Hematopoietic multipotent progenitor cell treated with erythropoietin and hydrocortisone succinate and interleukin-3 and kit ligand, for 4 days (in vitro differentiated cells): Measurements from ENCODE around the gene OR8G1.

Source experiments
- DNase-seq: peaks from one replicate; pipeline ENCODE4 v3.0.0-alpha.2; 2015

The OR8G1 gene, protein sequence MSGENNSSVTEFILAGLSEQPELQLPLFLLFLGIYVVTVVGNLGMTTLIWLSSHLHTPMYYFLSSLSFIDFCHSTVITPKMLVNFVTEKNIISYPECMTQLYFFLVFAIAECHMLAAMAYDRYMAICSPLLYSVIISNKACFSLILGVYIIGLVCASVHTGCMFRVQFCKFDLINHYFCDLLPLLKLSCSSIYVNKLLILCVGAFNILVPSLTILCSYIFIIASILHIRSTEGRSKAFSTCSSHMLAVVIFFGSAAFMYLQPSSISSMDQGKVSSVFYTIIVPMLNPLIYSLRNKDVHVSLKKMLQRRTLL

DNA sequence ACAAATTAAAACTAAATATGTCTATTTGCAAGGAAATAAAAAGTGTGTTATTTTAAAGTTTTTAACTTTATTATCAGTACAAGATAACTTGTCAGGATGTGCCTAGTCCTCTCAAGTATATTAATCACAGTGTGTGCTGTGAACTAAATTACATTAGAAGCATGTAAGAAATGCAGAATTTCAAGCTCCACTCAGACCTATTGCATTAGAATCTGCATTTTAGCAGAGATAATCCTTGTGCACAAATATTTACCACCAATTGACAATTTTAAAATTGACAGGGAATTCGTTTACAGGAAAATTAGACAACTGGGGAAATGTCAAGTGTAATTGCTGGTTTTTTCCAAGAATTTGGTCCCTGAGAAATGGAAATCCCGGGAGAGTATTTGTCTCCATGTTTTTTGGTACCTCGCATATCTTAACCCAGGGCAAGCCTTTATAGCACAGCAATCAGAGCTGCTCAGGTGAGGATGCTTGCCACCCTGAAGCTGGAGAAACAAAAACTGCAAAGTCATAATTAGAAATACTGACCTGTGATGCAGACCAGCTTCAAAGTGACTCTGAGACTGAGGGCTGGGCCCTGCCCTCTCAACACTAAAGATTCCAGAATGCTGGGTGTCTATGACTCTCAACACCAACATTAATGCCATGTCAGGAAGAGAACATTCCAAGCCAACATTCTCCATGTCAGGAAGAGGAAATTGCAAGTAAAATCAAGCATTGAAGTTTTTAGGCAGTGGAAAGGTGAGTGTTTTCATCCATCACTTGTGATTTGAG, at the start of gene OR8G1:
Gene OR8G1 (plus strand): TSS at position 475 of the 777 bp plus-strand sequence. CDS start 8,581 bp downstream, outside the sequence.
- no peak for DNase-seq

DNA sequence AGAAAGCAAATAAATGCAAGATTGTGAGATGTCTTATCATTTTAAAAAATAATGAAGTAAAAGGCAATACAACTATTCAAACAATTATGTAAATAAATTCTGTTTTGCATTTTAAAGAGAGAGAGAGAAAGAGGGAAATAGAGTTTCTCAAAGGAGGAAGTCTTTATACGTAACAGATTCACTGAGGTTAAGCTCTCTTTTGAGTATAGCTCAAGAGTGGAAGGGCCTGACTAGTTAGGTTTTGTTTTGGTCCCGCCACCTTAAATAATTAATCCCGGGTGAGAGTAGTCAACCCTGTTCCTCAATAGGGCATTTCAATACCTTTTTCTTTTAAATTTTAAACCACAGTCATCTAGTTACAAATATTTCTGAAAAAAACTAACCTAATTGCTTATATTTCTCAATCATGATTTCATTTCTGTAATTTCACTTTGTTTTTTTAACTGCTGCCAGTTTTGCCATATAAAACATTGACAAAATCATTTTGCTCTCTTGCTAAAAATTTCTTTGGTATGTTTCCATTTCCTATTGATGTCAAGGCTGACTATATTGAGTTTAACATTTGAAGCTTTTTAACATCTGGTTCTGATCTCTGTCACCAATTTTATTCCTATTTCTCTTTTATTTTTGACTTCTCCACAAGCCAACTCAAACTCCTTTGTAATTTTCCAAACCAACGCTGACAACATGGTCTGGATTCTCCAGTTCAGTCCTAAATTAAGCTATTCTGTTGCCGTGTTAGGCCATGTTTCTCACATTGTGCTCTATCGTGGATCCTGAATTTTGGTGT, 47.5 kb upstream of the OR8G1 start:
- peak; percentile 30 for DNase-seq

DNA sequence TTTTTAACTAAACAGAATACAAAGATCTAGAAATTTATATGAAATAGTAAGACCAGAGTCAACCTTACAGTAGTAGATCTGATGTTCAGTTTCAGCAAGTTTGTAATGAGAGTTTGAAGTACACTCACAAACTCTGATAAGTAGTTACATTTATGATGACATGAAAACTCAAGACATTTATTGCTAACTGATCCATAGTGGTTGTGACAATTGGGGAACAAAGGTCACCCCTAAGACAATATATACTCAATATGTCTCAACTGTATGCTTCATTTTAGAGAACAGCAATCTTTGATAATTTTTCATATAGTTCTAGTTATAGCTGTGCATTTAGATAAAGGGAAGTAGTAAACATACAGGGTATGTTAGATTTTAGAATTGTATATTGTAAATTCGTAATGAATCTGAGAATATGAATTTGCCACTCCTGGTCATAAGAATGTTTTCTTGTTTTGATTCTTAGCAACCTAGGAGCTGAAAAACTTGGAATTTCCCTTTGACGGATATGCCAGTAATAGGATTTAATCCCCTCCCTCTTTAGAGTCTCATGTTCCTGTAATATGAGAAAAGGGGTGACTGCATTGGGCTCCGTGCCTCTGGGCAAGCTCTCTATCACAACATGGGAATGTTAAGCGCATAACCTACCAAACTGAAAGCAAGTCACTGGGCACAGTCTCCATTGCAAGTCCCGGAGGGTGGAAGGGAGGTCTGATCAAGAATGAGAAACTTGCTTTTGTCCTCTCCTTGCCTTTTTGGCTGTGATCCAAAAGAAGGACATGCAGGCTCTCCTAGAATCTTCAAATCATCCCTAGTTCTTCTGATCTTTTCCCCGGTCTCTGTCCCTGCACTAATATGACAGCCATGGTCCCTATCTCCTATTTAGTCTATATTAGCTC, 46.4 kb upstream of the OR8G1 start:
- DNase-seq, result no peak

DNA sequence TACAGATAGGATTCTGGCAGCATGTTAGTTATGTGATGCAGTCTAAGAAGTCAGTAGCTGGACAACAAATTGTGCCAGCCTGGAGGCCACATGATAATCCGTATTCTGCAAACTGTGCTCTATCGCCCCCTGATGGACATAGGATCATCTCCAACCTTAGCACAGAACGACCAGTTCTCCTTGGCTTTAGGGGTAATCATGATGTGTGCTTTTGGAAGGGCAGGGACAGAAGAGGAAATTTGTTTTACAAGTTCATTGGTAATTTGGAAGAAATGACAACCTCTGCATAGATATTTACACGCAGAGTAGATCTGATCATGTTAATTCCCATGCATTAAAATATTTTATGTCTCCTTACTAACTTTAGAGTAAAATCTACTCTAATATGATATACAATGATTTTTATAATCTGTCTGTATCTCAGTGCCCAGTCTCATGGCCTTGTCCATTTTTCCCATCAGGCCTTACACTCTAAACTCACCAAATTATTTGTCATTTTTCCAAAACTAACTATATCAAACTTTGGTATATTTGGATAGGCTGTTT, 45.6 kb upstream of the OR8G1 start:
- peak; percentile 88 for DNase-seq

DNA sequence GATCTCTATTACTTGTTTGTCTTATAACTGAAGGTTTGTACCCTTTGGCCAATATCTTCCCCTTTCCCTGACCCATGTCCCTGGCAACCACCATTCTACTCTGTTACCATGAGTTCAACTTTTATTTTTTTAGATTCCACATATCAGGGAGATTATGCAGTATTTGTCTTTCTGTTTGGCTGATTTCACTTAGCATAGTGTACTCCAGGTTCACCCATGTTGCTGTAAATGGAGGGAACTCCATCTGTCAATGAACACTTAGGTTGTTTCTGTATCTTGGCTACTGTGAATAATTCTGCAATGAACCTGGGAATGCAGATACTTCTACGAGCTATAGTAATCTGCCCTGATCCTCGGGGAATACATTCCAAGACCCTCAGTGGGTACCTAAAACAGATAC, 42.9 kb upstream of the OR8G1 start:
- no peak for DNase-seq

DNA sequence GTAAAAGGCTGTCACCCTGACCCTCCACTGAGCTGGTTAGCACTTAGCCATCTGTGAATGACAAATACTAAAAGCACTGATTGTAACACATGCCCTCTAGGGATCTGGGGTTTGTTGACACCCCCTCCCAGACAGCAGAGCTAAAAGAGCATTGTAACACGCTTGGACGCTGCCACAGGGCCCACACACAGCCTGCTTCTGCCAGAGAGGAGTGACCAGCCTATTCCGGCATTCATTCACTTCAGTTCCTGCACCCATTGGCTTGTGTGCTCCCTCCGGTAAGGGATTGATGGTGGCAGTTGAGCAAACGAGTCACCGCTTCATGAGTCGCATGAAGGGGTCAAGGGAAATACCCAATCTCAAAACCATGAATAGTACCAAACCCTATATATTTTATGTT, 42.0 kb upstream of the OR8G1 start:
- no peak for DNase-seq

DNA sequence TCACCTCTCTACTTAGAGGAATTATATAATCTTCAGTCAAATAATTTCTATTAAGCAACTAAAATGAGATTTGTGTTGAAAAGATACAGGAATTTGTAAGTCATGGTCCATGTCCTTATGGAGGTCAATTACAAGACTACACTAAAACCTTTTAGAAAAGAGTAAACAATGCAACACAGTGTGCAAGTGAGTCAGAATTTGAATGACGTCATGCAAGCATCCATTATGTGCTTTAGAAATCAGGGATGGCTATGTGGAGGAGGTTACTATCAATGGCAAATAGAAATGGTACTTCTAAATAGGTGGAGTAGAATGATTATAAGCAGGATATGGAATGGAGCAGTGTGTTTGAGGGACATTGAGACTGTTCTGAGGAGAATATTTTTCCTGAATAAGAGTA, 41.2 kb upstream of the OR8G1 start:
- DNase-seq, result no peak

DNA sequence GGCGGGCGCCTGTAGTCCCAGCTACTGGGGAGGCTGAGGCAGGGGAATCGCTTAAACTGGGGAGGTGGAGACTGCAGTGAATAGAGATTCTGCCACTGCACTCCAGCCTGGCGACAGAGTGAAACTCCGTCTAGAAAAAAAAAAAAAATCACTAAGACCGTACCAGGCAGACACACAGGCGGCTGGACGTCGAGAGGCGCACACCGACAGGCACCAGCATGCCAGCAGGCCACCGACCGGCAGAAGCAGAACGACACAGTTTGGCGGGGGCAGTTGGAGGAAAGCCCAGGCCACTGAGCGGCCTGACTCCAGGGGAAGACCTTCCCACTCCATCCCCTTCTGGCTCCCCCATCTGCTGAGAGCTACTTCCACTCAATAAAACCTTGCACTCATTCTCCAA, 40.2 kb upstream of the OR8G1 start:
- no peak for DNase-seq

DNA sequence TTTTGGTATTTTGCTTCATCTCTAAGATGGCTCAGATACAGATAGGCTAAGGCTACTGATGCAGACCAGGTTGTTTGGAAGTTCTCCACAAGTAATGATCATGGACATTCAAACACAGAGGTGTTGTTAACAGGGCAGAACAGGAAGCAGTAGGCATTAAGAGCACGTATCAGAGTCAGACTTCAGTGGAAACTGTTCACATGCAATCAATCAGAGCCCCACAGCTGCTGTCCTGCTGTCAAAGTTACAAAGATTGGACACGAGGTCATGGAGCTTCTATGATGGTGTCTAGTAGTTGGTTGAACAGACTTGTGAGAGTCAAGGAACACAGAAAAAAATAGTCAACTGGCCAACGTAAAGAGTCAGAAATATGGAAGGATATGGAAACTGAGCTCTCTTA, 37.9 kb upstream of the OR8G1 start:
- peak; percentile 7 for DNase-seq

DNA sequence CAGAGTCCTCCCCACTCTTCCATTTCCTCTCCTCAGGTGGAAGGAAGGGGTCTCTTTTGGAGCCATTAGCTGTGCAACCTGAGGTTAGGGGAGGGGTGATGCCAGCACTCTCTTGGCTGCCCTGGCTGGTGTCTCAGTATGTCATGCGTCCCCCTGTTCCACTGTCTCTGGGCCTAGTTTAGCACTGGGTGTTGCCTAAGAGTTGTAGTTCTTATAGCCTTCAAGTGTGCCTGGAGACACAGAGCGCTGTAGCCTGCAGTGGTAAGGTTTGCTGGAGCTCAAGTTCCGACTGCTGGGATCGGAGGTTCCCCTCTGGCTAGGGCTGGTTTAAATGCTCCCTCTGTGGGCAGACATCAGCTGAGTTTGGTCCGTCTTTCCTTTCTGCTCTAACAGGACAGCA, 36.9 kb upstream of the OR8G1 start:
- DNase-seq, result no peak

DNA sequence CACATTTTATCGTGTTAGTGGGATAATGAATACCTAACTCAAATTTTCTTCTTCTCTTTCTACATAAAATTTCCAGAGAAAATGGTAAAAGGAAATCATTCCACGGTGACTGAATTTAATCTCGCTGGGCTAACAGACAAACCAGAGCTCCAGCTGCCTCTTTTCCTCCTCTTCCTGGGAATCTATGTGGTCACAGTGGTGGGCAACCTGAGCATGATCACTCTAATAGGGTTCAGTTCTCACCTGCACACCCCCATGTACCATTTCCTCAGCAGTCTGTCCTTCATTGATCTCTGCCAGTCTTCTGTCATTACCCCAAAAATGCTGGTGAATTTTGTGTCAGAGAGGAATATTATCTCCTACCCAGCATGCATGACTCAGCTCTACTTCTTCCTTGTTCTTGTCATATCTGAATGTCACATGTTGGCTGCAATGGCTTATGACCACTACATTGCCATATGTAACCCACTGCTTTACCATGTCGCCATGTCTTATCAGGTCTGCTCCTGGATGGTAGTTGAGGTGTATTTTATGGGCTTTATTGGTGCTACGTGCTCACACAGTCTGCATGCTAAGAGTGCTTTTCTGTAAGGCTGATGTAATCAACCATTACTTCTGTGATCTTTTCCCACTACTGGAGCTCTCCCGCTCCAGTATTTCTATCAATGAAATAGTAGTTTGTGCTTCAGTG, 33.6 kb upstream of the OR8G1 start:
- peak; percentile 92 for DNase-seq

DNA sequence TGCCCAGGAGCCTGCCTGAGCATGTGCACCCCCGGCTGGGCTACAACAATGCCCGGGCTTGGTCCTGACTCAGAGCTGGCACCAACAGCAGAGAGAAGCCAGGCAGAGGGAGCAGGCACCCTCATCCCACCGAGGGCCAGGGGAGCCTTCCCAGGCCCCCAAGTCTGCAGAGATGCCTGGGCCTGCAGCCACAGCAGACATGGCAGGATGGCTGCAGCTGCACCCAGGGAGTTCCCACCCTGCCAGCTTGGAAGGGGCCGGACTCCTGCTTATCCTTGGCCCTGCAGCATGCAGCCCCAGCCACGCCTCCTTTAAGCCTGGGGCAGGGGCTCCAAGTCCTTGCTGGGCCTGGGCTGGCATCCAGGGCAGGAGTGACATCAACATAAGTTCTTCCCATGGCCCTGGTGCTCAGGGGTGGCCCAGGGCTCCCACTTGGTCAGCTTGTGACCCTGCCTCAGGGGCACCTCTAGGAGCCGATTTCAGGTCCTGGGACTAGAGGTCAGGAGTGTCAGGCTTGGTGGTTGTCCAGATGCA, 31.0 kb upstream of the OR8G1 start:
- DNase-seq, result no peak

DNA sequence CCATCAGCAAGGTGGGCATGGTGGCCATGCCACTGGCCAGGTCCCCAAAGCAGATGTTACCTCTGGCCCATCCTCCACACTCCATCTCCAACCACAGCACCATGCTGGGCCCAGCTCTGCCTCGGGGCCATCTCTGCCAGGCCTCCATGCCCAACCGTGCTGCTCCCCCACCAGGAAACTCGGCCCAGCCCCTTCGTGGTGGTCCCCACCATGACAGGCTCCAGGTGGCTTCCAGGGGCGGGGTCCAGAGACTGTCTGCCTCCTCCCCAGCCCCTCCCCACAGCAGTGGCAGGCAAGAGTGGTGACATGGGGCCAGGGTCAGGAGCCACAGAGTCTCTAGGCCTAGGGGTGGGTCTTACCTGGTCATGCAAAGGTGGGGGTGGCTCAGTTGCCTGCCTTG, 30.5 kb upstream of the OR8G1 start:
- DNase-seq, result no peak

DNA sequence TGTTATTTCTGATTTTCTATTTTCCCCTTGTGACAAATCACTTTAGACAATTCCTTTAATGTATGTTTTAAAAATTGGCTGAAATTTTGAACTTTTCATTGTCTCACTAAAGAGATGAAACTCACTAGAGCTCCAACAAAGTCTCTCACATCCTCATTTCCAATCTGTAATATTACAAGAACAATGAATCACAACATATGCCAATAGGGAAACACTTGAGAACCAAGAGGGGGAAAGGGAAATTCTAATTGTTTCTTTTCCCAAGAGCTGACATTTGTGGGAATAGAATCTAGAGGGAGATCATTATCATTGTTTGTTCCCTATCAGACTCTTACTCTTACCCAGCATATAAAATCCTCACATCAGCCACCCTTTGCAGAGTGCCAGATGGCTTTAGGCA, 29.6 kb upstream of the OR8G1 start:
- DNase-seq, result no peak

DNA sequence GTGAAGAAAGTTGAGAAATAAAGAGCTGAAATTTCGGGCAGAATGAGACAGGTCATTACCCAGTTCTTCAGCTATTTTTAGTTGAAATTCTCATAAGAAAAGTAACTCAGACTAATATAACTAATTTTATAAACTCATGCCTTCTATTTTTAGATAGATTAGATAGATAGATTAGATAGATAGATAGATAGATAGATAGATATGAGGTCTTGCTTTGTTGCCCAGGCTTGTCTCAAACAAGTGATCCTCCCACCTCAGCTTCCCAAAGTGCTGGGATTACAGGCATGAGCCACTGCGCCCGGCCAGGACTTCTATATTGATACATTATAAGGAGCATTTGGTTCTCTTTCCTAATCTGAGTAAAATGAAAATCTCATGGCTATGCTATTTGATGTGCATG, 26.9 kb upstream of the OR8G1 start:
- DNase-seq, result no peak

DNA sequence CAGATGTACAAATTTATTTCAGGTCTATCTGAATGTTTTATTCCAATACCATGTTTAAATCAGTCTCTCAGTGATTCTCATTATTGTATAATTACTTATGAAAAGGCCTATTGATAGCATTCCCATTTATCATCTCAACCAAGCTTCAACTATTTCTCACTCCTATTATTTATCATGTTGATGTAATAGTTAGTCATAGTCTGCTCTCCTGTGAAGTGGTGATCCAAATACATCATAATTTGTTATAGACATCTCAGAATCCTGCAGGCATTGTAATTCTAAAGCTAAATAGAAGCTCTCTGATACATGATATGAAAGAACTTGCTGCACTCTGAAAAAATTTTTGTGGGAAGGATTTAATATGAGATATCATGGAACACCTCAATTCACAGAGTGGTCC, 21.8 kb upstream of the OR8G1 start:
- DNase-seq, result no peak

DNA sequence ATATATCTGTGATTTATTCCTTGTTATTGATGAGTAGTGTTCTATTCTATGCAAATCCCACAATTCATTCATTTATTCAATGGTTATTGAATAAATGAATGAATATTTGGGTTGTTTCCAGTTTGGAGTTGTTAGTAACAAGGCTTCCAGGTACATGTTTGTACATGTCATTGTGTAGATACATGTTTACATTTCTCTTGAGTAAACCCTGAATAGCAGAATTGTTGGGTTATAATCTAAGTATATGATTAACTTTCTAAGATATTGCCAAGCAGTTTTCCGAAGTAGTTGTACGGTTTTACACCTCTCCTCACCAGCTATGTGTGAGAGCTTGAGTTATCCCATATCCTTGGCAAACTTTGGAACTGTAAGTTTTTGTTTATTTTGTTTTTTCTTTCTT, 18.5 kb upstream of the OR8G1 start:
- no peak for DNase-seq

DNA sequence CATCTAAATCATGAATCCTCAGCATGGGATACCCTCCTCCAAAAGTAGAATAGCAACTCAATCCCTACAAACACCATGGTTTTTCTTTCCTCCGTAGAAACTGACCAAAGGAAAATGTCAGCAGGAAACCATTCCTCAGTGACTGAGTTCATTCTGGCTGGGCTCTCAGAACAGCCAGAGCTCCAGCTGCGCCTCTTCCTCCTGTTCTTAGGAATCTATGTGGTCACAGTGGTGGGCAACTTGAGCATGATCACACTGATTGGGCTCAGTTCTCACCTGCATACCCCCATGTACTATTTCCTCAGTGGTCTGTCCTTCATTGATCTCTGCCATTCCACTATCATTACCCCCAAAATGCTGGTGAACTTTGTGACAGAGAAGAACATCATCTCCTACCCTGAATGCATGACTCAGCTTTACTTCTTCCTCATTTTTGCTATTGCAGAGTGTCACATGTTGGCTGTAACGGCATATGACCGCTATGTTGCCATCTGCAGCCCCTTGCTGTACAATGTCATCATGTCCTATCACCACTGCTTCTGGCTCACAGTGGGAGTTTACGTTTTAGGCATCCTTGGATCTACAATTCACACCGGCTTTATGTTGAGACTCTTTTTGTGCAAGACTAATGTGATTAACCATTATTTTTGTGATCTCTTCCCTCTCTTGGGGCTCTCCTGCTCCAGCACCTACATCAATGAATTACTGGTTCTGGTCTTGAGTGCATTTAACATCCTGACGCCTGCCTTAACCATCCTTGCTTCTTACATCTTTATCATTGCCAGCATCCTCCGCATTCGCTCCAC, 16.1 kb upstream of the OR8G1 start:
- DNase-seq, result peak; percentile 92

DNA sequence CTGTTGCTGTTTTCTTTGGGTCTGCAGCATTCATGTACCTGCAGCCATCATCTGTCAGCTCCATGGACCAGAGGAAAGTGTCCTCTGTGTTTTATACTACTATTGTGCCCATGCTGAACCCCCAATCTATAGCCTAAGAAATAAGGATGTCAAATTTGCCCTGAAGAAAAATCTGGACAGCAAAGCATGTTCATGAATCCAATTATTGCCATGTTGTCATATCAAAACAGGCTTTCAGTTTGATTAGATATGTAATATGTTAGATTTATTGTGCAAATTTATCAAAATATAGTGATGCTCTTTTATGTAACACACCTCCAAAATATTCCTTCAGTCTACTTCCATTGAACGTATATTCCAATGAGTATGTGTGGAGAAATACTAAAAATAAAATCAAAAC, 15.4 kb upstream of the OR8G1 start:
- no peak for DNase-seq

DNA sequence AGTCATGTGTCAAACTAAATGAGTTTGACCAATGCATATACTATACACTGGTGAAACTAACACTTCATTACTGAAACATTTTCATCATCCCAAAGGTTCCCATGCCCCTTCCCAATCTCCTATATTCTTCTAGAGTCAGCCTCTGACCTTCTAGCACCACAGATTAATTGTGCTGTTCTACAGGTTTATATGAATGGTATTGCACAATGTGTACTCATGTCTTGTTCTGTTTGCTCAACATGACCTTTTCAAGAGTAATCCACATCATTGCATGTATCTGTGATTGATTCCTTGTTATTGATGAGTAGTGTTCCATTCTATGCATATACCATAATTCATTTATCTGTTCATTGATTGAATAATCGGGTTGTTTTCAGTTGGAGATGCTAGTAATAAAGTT, 7.5 kb upstream of the OR8G1 start:
- DNase-seq, result no peak

DNA sequence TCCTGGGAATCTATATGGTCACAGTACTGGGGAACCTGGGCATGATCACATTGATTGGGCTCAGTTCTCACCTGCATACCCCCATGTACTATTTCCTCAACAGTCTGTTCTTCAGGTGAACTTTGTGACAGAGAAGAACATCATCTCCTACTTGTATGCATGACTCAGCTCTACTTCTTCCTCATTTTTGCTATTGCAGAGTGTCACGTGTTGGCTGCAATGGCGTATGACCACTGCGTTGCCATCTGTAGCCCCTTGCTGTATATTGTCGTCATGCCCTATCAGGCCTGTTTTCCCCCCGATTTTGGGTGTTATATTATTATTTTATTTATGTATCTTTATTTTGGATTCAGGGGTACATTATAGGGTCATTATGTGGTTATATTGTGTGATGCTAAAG, 2.4 kb upstream of the OR8G1 start:
- DNase-seq, result peak; percentile 39
